Middle frontal gyrus (tissue), 1 donor: ENCODE results near the gene BRIX1.
"Not testable (repeated sequence)": the region's sequence is repeated elsewhere in the genome, so short reads cannot be mapped to it uniquely, and the experiment has no call there.

Source experiments
- DNase-seq: peaks from one replicate; pipeline ENCODE4 v3.0.0-alpha.2; 2015; ENCODE audit warnings: low spot score; ENCODE audit errors: extremely low spot score

Gene BRIX1

DNA sequence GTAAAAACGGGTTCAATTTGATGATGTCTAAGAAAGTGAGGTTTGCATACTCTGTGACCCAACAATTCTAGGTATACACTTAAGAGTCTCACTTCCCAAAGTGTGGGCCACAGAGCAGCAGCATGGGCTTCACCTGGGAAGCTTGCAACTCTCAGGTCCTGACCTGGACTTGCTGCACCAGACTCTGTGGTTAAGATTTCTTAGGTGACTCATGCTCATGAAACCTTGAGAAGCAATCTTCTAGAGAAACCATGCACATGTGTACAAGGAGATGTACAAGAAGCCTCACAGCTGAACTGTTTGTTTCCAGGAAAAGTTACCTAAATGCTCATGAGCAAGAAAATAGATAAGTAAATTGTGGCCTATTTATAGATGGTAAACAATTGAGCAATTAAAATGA, 43.8 kb downstream of the BRIX1 start:
- DNase-seq = no peak

DNA sequence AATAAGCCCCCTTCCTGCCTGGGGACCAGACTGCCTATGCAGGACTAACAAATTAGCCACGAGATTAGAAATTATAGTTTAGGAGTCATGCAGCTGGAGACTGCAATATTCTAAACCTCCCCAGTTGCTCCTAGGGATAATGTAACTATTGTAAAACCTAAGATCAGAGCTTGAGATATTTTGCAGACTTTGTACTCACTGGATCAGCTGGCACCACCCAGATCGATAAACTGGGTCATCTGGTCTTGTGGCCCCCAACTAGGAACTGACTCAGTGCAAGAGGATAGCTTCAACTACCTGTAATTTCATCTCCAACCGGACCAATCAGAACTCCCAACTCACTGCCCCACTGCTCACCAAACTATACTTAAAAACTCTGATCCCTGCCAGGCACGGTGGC, 52.0 kb downstream of the BRIX1 start:
- no peak for DNase-seq

DNA sequence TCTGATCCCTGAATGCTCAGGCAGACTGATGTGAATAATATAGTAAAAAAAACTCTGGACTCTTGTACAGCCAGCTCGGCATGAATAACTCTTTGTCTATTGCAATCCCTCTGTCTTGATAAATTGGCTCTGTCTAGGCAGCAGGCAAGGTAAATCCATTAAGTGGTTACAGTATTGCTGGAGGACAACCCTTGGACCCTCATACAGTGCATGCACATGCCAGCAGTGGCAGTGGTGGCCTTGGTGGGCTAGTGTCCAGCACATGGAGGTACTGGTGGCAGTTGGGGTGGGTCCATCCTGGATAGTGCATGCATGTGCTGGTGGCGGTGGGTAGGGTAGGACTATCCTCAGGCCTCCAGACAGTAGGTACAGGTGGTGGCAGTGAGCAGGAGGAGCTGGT, 52.7 kb downstream of the BRIX1 start:
- no peak for DNase-seq

DNA sequence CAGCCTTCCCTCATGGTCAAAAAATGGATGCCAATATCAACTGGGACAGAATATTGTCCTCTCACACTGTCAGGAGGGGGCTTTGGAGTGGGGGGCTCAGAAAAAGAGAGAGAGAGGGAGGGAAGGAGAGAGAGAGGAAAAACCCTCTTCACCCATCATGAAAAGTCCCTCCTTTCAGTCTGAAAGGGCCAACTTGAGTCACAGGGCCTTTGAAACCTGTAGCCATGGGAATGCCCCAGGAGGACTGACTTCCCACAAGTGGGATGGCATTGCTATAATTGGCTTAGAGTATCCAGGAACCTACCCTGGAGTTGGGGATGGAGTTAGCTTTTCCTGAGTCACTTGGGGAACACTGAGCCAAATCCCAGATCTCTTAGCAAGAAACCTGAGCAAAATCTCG, 55.0 kb downstream of the BRIX1 start:
- DNase-seq = no peak

DNA sequence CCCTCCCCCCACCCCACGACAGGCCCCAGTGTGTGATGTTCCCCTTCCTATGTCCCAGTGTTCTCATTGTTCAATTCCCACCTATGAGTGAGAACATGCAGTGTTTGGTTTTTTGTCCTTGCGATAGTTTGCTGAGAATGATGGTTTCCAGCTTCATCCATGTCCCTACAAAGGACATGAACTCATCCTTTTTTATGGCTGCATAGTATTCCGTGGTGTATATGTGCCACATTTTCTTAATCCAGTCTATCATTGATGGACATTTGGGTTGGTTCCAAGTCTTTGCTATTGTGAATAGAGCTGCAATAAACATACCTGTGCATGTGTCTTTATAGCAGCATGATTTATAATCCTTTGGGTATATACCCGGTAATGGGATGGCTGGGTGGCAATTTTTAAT, 56.1 kb downstream of the BRIX1 start:
- DNase-seq = not testable (repeated sequence)
